Chondrocyte (in vitro differentiated cells): ENCODE data around the gene MAGEA9B. TPM values are rescaled to one million over a fixed set of nuclear protein-coding genes. Genes with fewer than 3 reads are reported as not detected.
"Not testable (repeated sequence)": the region's sequence is repeated elsewhere in the genome, so short reads cannot be mapped to it uniquely, and the experiment has no call there.

ENCODE experiments used
- DNase-seq: peaks from one replicate; pipeline ENCODE4 v3.0.0; 2021; ENCODE audit warnings: mixed read lengths, low spot score
- H3K27ac Mint-ChIP-seq: one replicate; pipeline ENCODE4 v1.8.0; 2021; ENCODE audit warnings: mild to moderate bottlenecking, moderate library complexity, mixed read lengths; ENCODE audit not compliant: unreplicated experiment
- H3K27me3 Mint-ChIP-seq: 2 replicates; pipeline ENCODE4 v1.8.0; 2021; ENCODE audit warnings: low read depth, mixed read lengths
- H3K36me3 Mint-ChIP-seq: 2 replicates; pipeline ENCODE4 v1.8.0; 2021; ENCODE audit warnings: low read depth, mixed read lengths
- H3K4me1 Mint-ChIP-seq: 2 replicates; pipeline ENCODE4 v1.8.0; 2021; ENCODE audit warnings: low read depth, mild to moderate bottlenecking, mixed read lengths
- H3K4me3 Mint-ChIP-seq: one replicate; pipeline ENCODE4 v1.8.0; 2021; ENCODE audit warnings: mild to moderate bottlenecking, moderate library complexity, mixed read lengths; ENCODE audit not compliant: unreplicated experiment
- H3K9me3 Mint-ChIP-seq: 2 replicates; pipeline ENCODE4 v1.8.0; 2021; ENCODE audit warnings: low read depth, mixed read lengths
- CTCF ChIP-seq: fragments of 200-600 bp; sonication (generic); IDR thresholded peaks from 2 replicates; pipeline ENCODE4 v1.5.0; 2021; ENCODE audit warnings: antibody characterized with exemption, mild to moderate bottlenecking, moderate library complexity
- total RNA-seq: library from RNA; stranded (reverse); gene quantifications from 3 replicates; pipeline ENCODE4 v1.2.1, GENCODE V29; 2021

MAGEA9B gene
- total RNA-seq, 1 donor from 2014 or later, result not detected

GRCh38 chrX:149628768-149629167 lies 41.5 kb upstream of the MAGEA9B start:
- Mint-ChIP-seq H3K27ac (no peak overlapping the region), H3K4me1 (peaks cover 23% of the 10 kb centered on the region), H3K9me3 (peaks cover 8% of the 10 kb centered on the region), H3K4me3 (no peak overlapping the region), H3K36me3 (no peaks in the 10 kb centered on the region), H3K27me3 (no peaks in the 10 kb centered on the region)
- no peak for DNase-seq
- TF ChIP-seq CTCF, result no peak

GRCh38 chrX:149628280-149628679 lies 41.0 kb upstream of the MAGEA9B start:
- no peak overlapping the region for H3K27ac Mint-ChIP-seq
- peaks cover 8% of the 10 kb centered on the region for H3K9me3 Mint-ChIP-seq
- no peak for TF ChIP-seq CTCF
- DNase-seq, result no peak
- H3K36me3 Mint-ChIP-seq, result no peaks in the 10 kb centered on the region
- H3K4me3 Mint-ChIP-seq, result no peak overlapping the region
- H3K27me3 Mint-ChIP-seq, result no peaks in the 10 kb centered on the region
- H3K4me1 Mint-ChIP-seq, result peaks cover 23% of the 10 kb centered on the region

- not testable (repeated sequence) for H3K36me3 Mint-ChIP-seq, H3K4me3 Mint-ChIP-seq, DNase-seq, H3K9me3 Mint-ChIP-seq, H3K27ac Mint-ChIP-seq, H3K27me3 Mint-ChIP-seq
- H3K4me1 Mint-ChIP-seq, result peaks cover 20% of the 10 kb centered on the region
Observed at GRCh38 chrX:149626829-149627228, 39.6 kb upstream of the MAGEA9B start.

GRCh38 chrX:149619662-149620061 lies 32.4 kb upstream of the MAGEA9B start:
- H3K9me3 Mint-ChIP-seq, DNase-seq, H3K36me3 Mint-ChIP-seq, H3K27me3 Mint-ChIP-seq, H3K4me3 Mint-ChIP-seq, H3K27ac Mint-ChIP-seq, H3K4me1 Mint-ChIP-seq: not testable (repeated sequence)

GRCh38 chrX:149618871-149619270 lies 31.6 kb upstream of the MAGEA9B start:
- no peak overlapping the region for H3K4me3 Mint-ChIP-seq
- DNase-seq, result no peak
- peaks cover 4% of the 10 kb centered on the region for H3K9me3 Mint-ChIP-seq
- H3K27me3 Mint-ChIP-seq, result no peaks in the 10 kb centered on the region
- TF ChIP-seq CTCF, result no peak
- no peaks in the 10 kb centered on the region for H3K4me1 Mint-ChIP-seq
- no peaks in the 10 kb centered on the region for H3K36me3 Mint-ChIP-seq
- H3K27ac Mint-ChIP-seq, result no peak overlapping the region

- Mint-ChIP-seq H3K9me3 (peaks cover 3% of the 10 kb centered on the region), H3K4me3 (no peak overlapping the region), H3K36me3 (no peaks in the 10 kb centered on the region), H3K27ac (no peak overlapping the region), H3K27me3 (no peaks in the 10 kb centered on the region), H3K4me1 (no peaks in the 10 kb centered on the region)
- no peak for TF ChIP-seq CTCF
- DNase-seq, result no peak
Observed at GRCh38 chrX:149611623-149612175, 24.4 kb upstream of the MAGEA9B start.
